HCT116 (cell line): ENCODE data around the gene CPTP. TPM values are rescaled to one million over a fixed set of nuclear protein-coding genes. Genes with fewer than 3 reads are reported as not detected.

Experiments used
- ATAC-seq: fragments of 200-7000 bp; cut with Tn5 transposase; 2 replicates; pipeline ENCODE4 v1.9.1; 2020; ENCODE audit warnings: mild to moderate bottlenecking, moderate library complexity
- BruUV-seq: library from RNA; stranded (reverse); fragments of 400-500 nt; replicated peaks from 2 replicates; lab custom pipeline; 2021; lab: Mats Ljungman, UMichigan
- CTCF ChIA-PET: fragments of 300-600 bp; sonication (Branson Sonifier 250); formaldehyde crosslinking; loops from one replicate; lab custom pipeline; 2021; ENCODE audit warnings: antibody characterized with exemption; lab: Charles Lee
- POLR2A ChIA-PET: fragments of 300-600, 350-600 bp; sonication (Branson Sonifier 250); formaldehyde crosslinking; loops from one replicate; lab custom pipeline; 2021; ENCODE audit warnings: antibody characterized with exemption; lab: Charles Lee
- RAD21 ChIA-PET, 2 experiments: fragments of 300-600 bp; sonication (Branson Sonifier 250); formaldehyde crosslinking; loops; one replicate each; lab custom pipeline; 2023; ENCODE audit warnings: low total read pairs in 2 of 2; ENCODE audit not compliant: uncharacterized antibody in 2 of 2, unreplicated experiment in 2 of 2, low non-redundant PET in 1 of 2; lab: Charles Lee
- DNase-seq: peaks from one replicate; pipeline ENCODE4 v3.0.0-alpha.2; 2010; ENCODE audit warnings: low read depth, low spot score
- H2AFZ ChIP-seq: fragments of 200-600 bp; shearing (Covaris generic), sonication (generic); 2 replicates; pipeline ENCODE4 v1.6.1; 2017; ENCODE audit warnings: low read depth, mixed run types, mixed read lengths, antibody characterized with exemption, low read length; ENCODE audit not compliant: poor library complexity, severe bottlenecking
- H3K27ac ChIP-seq: 2 replicates; pipeline ENCODE4 v1.5.1; 2012; ENCODE audit warnings: low read depth, low read length
- H3K27me3 ChIP-seq: fragments of 200-600 bp; sonication (generic); 2 replicates; pipeline ENCODE4 v1.6.1; 2016; ENCODE audit warnings: mixed run types, low read length, mixed read lengths; ENCODE audit not compliant: insufficient read depth
- H3K36me3 ChIP-seq, 2 experiments: fragments of 200-500 bp in 1 of 2; fragments of 200-600 bp in 1 of 2; sonication (Bioruptor generic) in 1 of 2; sonication (generic) in 1 of 2; 2 replicates each; pipeline versions ENCODE4 v1.5.1 to v1.6.1; 2014 to 2016; ENCODE audit warnings: low read length in 2 of 2, inconsistent platforms in 1 of 2, mixed read lengths in 1 of 2, mixed run types in 1 of 2; ENCODE audit not compliant: insufficient read depth in 2 of 2, control insufficient read depth in 1 of 2
- H3K4me1 ChIP-seq, 2 experiments: fragments of 200-600 bp in 1 of 2; sonication (generic) in 1 of 2; 2 replicates each; pipeline versions ENCODE4 v1.5.1 to v1.6.1; 2012 to 2017; ENCODE audit warnings: low read length in 2 of 2, inconsistent platforms in 1 of 2, mild to moderate bottlenecking in 1 of 2, mixed read lengths in 1 of 2, mixed run types in 1 of 2, moderate library complexity in 1 of 2; ENCODE audit not compliant: insufficient read depth in 2 of 2, control insufficient read depth in 1 of 2
- H3K4me2 ChIP-seq: fragments of 200-600 bp; sonication (generic); 2 replicates; pipeline ENCODE4 v1.6.1; 2017; ENCODE audit warnings: mixed run types, low read length, mixed read lengths
- H3K4me3 ChIP-seq, 2 experiments: fragments of 200-600 bp in 1 of 2; sonication (generic) in 1 of 2; replicated peaks in 1 of 2; 2 replicates each; pipeline ENCODE4 v1.5.1; 2011 to 2016; ENCODE audit warnings: low read length in 2 of 2, control low read depth in 1 of 2, low read depth in 1 of 2, mild to moderate bottlenecking in 1 of 2, mixed read lengths in 1 of 2, mixed run types in 1 of 2
- H3K79me2 ChIP-seq: fragments of 200-600 bp; sonication (generic); 2 replicates; pipeline ENCODE4 v1.6.1; 2017; ENCODE audit warnings: mild to moderate bottlenecking, mixed run types, low read length, moderate library complexity, mixed read lengths; ENCODE audit not compliant: insufficient read depth
- H3K9ac ChIP-seq: fragments of 200-600 bp; sonication (generic); 2 replicates; pipeline ENCODE4 v1.6.1; 2016; ENCODE audit warnings: low read length, mixed read lengths
- H3K9me2 ChIP-seq: fragments of 200-600 bp; sonication (generic), shearing (Covaris generic); 2 replicates; pipeline ENCODE4 v1.6.1; 2017; ENCODE audit warnings: mixed run types, mild to moderate bottlenecking, moderate library complexity; ENCODE audit not compliant: insufficient read depth
- H3K9me3 ChIP-seq, 2 experiments: fragments of 200-500 bp in 1 of 2; fragments of 200-600 bp in 1 of 2; sonication (Bioruptor generic) in 1 of 2; sonication (generic) in 1 of 2; 2 replicates each; pipeline ENCODE4 v1.6.1; 2014 to 2017; ENCODE audit warnings: low read length in 2 of 2, mixed read lengths in 2 of 2, inconsistent platforms in 1 of 2, low read depth in 1 of 2, mild to moderate bottlenecking in 1 of 2, mixed run types in 1 of 2, moderate library complexity in 1 of 2; ENCODE audit not compliant: control insufficient read depth in 1 of 2, insufficient read depth in 1 of 2
- H4K20me1 ChIP-seq: fragments of 200-600 bp; sonication (generic), shearing (Covaris generic); 2 replicates; pipeline ENCODE4 v1.6.1; 2017; ENCODE audit warnings: mixed run types, mild to moderate bottlenecking, moderate library complexity; ENCODE audit not compliant: insufficient read depth
- CBX3 ChIP-seq: IDR thresholded peaks from 2 replicates; pipeline ENCODE4 v1.6.1; 2012; ENCODE audit warnings: low read depth
- CTCF ChIP-seq, 3 experiments: fragments of 200-600 bp in 1 of 3; sonication (generic) in 1 of 3; IDR thresholded peaks in 2 of 3; conservative IDR thresholded peaks in 1 of 3; 2 replicates each; pipeline ENCODE4 v1.5.1; 2012 to 2017; ENCODE audit warnings: low read depth in 2 of 3, low read length in 2 of 3, antibody characterized with exemption in 1 of 3, borderline replicate concordance in 1 of 3, control low read depth in 1 of 3, mild to moderate bottlenecking in 1 of 3, mixed read lengths in 1 of 3, mixed run types in 1 of 3, moderate library complexity in 1 of 3; ENCODE audit not compliant: insufficient read depth in 1 of 3
- EZH2phosphoT487 ChIP-seq: fragments of 200-600 bp; IDR thresholded peaks from 2 replicates; pipeline ENCODE4 v1.6.1; 2018; ENCODE audit warnings: antibody characterized with exemption, borderline replicate concordance
- FOSL1 ChIP-seq: IDR thresholded peaks from 2 replicates; pipeline ENCODE4 v1.6.1; 2012; ENCODE audit warnings: low read depth
- RAD21 ChIP-seq: IDR thresholded peaks from 2 replicates; pipeline ENCODE4 v1.6.1; 2012; ENCODE audit warnings: low read depth, mild to moderate bottlenecking
- SP1 ChIP-seq: IDR thresholded peaks from 2 replicates; pipeline ENCODE4 v1.6.1; 2012; ENCODE audit warnings: low read depth
- TCF7L2 ChIP-seq: IDR thresholded peaks from 2 replicates; pipeline ENCODE4 v1.7.0; 2011; ENCODE audit warnings: borderline replicate concordance, inconsistent platforms; ENCODE audit not compliant: insufficient read depth, insufficient read length; ENCODE audit errors: extremely low read depth
- ZFX ChIP-seq: fragments of 450-650 bp; IDR thresholded peaks from 2 replicates; pipeline ENCODE4 v1.6.1; 2017
- ZNF274 ChIP-seq: fragments of 200-500 bp; sonication (Bioruptor generic); IDR thresholded peaks from 2 replicates; pipeline ENCODE4 v1.6.1; 2014; ENCODE audit warnings: mild to moderate bottlenecking, low read depth, low read length, inconsistent platforms
- intact Hi-C: fragments of 100-400 bp; cut with micrococcal nuclease; formaldehyde crosslinking; loops from 2 replicates; pipeline ENCODE4 v1.10.0; 2022
- total RNA-seq: library from RNA; stranded (reverse); gene quantifications from one replicate; pipeline ENCODE4 v1.2.1, GENCODE V29; 2021; ENCODE audit not compliant: unreplicated experiment

The CPTP gene
- total RNA-seq, 1 experiment from 2014 or later: 16.3 TPM

DNA sequence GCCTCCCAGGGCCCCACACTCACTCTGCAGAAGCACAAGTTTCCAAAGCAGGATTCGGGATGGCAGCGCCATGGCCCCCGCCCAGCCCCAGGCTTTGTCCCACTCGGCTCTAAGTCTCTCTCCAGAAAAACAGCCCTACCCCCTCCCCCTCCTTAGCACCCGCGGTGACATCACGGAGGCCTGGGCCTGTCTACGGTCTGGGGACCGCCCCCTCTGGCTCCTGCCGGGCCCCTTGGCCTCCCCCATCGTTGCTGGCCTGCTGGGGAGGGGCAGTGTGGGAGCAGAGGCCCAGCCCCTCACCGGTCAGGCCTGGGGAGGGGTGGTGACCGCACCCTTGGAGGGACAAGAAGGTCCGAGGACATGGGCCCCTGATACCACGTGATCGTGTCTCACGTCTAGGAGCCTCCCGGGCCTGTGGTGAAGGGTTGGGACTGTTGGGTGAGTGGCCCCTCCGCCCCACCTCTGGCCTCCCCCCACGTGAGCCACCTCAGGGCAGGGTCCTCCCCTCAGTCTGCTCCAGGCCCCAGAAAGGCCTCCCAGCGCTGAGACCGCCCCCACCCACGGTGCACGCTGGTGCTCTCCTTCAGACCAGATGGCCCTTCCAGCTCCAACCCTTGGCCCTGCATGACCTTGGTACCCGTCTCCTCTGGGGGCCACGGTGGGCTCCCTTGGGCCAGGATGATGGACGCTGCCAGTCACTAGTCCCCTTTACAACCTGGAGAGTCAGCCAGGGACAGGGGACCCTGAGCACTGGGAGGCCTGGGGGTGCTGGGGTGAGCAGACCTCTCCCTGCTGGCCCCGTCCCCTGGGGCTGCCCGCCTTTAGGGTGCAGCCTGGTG, 34.0 kb downstream of the CPTP start, which contains the start of gene MXRA8:
Gene MXRA8, minus strand, starts transcription at position 123 of the 839 bp plus-strand sequence. Its CDS starts 51 bp downstream, at position 72.
- Histone ChIP-seq H3K4me2 (no peak within 1 kb of the TSS; the same call in 1 of the 2 replicates), H3K27me3 (no peaks in the 10 kb centered on the region), H3K9ac (no peak within 1 kb of the TSS), H3K9me2 (no peaks in the 10 kb centered on the region), H2AFZ (no peak within 1 kb of the TSS), H3K79me2 (no peaks in the 10 kb centered on the region), H3K36me3 (no peaks in the 10 kb centered on the region)
- ChIA-PET CTCF (no interaction called here), RAD21 (no interaction called here)
- intact Hi-C loops: no loop called here
- DNase-seq: no peak
- TF ChIP-seq ZFX: no peak
- TF ChIP-seq CTCF (IDR thresholded peaks at IDR 0.05 in 2 of 3, conservative IDR thresholded peaks at IDR 0.05 in 1 of 3; ENCODE audit: borderline replicate concordance in 1 of 3, insufficient read depth in 1 of 3, low read depth in 2 of 3, low read length in 2 of 3): no peak
- TF ChIP-seq ZNF274: no peak
- no peak for TF ChIP-seq FOSL1
- no peak for TF ChIP-seq SP1
- no peak for TF ChIP-seq TCF7L2
- TF ChIP-seq CBX3: no peak
- no peak for TF ChIP-seq EZH2phosphoT487
- TF ChIP-seq RAD21: no peak
- TF ChIP-seq, all 23 proteins: peak for 0
- Histone ChIP-seq H3K9me3 (no peaks in the 10 kb centered on the region), H3K4me1 (peaks cover 20 to 54% of the 10 kb centered on the region in 2 experiments), H3K27ac (no peak within 1 kb of the TSS), H3K4me3 (no peak within 1 kb of the TSS), H4K20me1 (no peaks in the 10 kb centered on the region)
- ATAC-seq: no peak
- no TSS peak for BruUV-seq
- POLR2A ChIA-PET: no interaction called here
